NT2/D1 (cell line): Measurements from ENCODE around the gene CNTN5.

Experiments
- DNase-seq: peaks from one replicate; pipeline ENCODE4 v3.0.0-alpha.2; 2011; ENCODE audit warnings: low read depth, low spot score
- H3K27me3 ChIP-seq: 2 replicates; pipeline ENCODE4 v1.6.0; 2011; ENCODE audit warnings: mild to moderate bottlenecking; ENCODE audit not compliant: insufficient read length, insufficient read depth
- H3K36me3 ChIP-seq: 2 replicates; pipeline ENCODE4 v1.6.1; 2011; ENCODE audit warnings: mild to moderate bottlenecking, low read length, mixed read lengths; ENCODE audit not compliant: insufficient read depth, insufficient read length
- H3K4me1 ChIP-seq: 2 replicates; pipeline ENCODE4 v1.5.1; 2011; ENCODE audit not compliant: insufficient read depth, insufficient read length
- H3K4me3 ChIP-seq: 2 replicates; pipeline ENCODE4 v1.5.1; 2011; ENCODE audit warnings: low read depth; ENCODE audit not compliant: insufficient read length
- H3K9ac ChIP-seq: 2 replicates; pipeline ENCODE4 v1.6.0; 2011; ENCODE audit warnings: low read depth; ENCODE audit not compliant: insufficient read length
- H3K9me3 ChIP-seq: 2 replicates; pipeline ENCODE4 v1.5.1; 2011; ENCODE audit warnings: mild to moderate bottlenecking, low read length; ENCODE audit not compliant: insufficient read depth
- SUZ12 ChIP-seq: IDR thresholded peaks from 2 replicates; pipeline ENCODE4 v1.6.1; 2011; ENCODE audit not compliant: insufficient read length, insufficient read depth; ENCODE audit errors: extremely low read depth
- YY1 ChIP-seq: IDR thresholded peaks from 2 replicates; pipeline ENCODE4 v1.6.1; 2011; ENCODE audit not compliant: insufficient read length, insufficient read depth
- ZNF274 ChIP-seq: IDR thresholded peaks from 2 replicates; pipeline ENCODE4 v1.6.1; 2011; ENCODE audit warnings: mild to moderate bottlenecking, low read depth, low read length

CNTN5 gene

DNA sequence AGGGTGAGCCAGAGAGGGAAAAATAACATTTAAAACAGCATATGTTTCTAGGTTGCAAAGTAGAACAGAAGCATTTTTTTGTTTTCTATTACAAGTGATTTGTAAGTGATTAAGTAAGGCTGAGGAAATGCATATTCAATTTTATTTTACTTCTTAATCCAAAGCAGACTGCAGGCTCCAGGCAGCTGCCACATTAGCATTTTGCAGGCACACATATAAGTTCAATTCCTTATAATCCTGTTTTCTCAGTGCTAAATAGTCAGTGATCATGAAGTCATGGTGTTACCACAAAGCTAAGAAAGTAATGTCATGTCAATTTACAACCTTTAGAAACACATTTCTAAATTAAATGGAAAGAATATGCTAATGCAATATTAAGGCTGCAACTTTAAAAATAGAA lies 149.8 kb downstream of the CNTN5 start:
- DNase-seq, result no peak
- Histone ChIP-seq H3K9me3 (no peaks in the 10 kb centered on the region), H3K27me3 (no peaks in the 10 kb centered on the region), H3K9ac (no peak overlapping the region), H3K4me1 (no peaks in the 10 kb centered on the region), H3K4me3 (no peak overlapping the region), H3K36me3 (no peaks in the 10 kb centered on the region)
- TF ChIP-seq SUZ12, result no peak
- TF ChIP-seq YY1, result no peak
- TF ChIP-seq ZNF274, result no peak

DNA sequence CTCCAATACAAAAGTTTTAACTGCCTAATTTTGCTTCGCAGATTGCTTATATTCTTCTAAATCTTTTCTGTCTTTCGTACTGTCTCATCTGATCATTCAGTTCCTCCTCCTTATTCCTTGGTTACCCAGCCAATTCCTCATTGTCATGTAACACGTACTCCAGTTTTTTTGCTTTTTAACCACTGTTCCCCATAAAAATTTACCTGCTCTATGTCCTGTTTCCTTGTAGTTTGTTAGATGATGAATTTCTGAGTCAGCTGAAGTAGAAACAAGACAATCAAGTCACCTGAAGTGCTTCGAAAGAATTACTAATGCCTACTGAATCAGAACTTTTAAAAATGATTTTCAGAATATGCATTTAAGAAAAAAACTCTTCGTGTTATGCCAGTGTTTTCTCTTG lies 150.6 kb downstream of the CNTN5 start:
- H3K4me1 ChIP-seq, result no peaks in the 10 kb centered on the region
- no peak overlapping the region for H3K9ac ChIP-seq
- TF ChIP-seq SUZ12 (no peak), ZNF274 (no peak), YY1 (no peak)
- no peak for DNase-seq
- H3K9me3 ChIP-seq, result no peaks in the 10 kb centered on the region
- no peaks in the 10 kb centered on the region for H3K27me3 ChIP-seq
- H3K4me3 ChIP-seq, result no peak overlapping the region
- no peaks in the 10 kb centered on the region for H3K36me3 ChIP-seq

DNA sequence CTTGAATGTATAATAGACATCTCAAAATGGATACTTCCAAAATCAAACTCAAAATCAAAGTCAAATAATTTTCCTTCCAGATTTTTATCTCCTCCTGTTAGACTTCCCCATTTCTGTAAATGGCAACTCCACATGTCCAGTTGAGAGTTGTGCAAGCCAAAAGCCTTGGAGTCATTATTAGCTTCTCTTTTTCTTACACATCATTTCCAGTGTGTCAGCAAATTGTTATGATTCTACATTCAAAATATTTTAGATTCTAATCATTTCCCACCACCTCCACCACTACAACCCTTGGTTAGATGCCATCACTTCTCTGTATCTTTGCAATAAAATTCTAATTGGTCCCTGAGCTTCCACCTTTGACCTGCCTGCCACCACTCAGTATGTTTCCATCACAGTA lies 155.7 kb downstream of the CNTN5 start:
- Histone ChIP-seq H3K9ac (no peak overlapping the region), H3K9me3 (no peaks in the 10 kb centered on the region), H3K36me3 (no peaks in the 10 kb centered on the region), H3K27me3 (no peaks in the 10 kb centered on the region), H3K4me3 (no peak overlapping the region), H3K4me1 (no peaks in the 10 kb centered on the region)
- TF ChIP-seq ZNF274 (no peak), SUZ12 (no peak), YY1 (no peak)
- no peak for DNase-seq

DNA sequence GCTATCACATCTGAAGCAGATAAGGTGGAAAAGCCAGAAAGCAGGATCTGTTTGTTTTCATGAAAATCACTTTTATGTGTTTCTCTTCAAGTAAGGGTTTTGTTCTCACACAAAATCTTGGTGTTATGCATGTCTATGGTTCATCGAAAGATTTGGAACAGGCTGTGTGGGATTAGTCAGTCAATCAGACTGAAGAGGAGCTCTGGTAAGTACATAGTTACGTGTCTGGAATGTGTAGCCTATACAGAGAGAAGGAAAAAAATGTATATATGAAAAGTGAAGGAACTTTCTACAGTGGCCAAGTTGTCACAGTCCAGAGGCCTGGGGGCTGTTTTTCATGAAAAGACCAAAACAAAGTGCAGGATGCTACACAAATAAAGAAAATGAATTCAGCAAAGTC lies 156.7 kb downstream of the CNTN5 start:
- no peak overlapping the region for H3K4me3 ChIP-seq
- H3K9ac ChIP-seq, result no peak overlapping the region
- H3K4me1 ChIP-seq, result no peaks in the 10 kb centered on the region
- H3K27me3 ChIP-seq, result no peaks in the 10 kb centered on the region
- H3K36me3 ChIP-seq, result no peaks in the 10 kb centered on the region
- TF ChIP-seq SUZ12 (no peak), YY1 (no peak), ZNF274 (no peak)
- DNase-seq, result no peak
- H3K9me3 ChIP-seq, result no peaks in the 10 kb centered on the region

DNA sequence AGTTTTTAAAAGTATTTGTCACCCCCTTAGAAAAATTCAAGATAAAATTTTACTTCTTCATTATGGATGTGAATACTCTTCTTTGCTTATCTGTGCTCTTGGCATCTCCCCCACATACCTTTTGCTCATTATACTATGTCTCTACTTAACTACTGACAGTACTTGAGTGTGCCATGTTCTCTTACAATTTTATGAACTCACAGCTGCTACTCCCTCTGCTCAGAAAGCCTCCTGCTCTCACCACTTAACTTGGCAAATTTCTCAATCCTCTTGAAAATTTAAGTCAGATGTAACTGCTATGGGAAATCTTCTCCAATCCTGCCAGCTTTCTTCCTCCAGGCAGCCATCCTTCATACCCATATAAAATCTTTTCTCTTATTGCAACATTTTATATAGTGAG lies 163.4 kb downstream of the CNTN5 start:
- Histone ChIP-seq H3K9ac (no peak overlapping the region), H3K4me1 (no peaks in the 10 kb centered on the region), H3K9me3 (no peaks in the 10 kb centered on the region), H3K4me3 (no peak overlapping the region), H3K36me3 (no peaks in the 10 kb centered on the region), H3K27me3 (no peaks in the 10 kb centered on the region)
- no peak for DNase-seq
- no peak for TF ChIP-seq SUZ12
- no peak for TF ChIP-seq YY1
- no peak for TF ChIP-seq ZNF274

DNA sequence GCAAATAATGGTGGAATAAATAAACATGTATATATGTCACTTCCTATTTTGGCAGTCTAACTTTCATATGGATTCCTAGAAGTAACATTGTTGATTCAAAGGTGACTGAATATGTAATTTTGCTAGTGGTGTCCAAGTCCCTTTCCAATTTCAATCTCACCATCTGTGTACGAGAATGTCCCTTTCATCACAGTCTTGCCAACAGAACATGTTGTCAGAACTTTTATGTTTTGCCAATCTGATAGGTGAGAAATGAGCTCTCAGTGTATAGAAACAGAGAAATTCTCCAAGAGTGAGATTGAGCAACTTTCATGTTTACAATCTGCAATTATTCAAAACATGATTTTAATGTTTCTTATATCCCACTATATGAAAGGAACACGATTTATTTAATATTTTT lies 167.5 kb downstream of the CNTN5 start:
- no peak overlapping the region for H3K9ac ChIP-seq
- no peaks in the 10 kb centered on the region for H3K36me3 ChIP-seq
- no peak for DNase-seq
- no peaks in the 10 kb centered on the region for H3K9me3 ChIP-seq
- TF ChIP-seq SUZ12 (no peak), YY1 (no peak), ZNF274 (no peak)
- no peak overlapping the region for H3K4me3 ChIP-seq
- H3K27me3 ChIP-seq, result no peaks in the 10 kb centered on the region
- H3K4me1 ChIP-seq, result no peaks in the 10 kb centered on the region

DNA sequence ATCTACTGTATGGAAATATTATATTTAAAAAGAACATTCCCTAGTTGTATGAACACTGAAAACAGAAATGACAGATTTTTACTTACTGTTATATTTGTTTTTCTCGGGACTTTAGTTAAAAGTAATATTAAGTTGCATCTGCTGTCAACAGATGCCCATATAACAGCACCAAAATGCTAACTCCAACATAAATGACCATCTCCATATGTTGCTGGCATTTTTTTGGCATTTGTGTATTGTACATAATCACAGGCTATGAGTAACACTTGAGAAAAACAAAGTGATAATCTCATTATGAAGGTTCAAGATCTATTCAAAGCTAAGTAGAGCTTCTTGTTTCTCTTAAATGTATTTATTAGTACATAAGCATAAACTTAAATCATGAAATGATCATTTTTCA lies 172.0 kb downstream of the CNTN5 start:
- Histone ChIP-seq H3K9ac (no peak overlapping the region), H3K27me3 (no peaks in the 10 kb centered on the region), H3K36me3 (no peaks in the 10 kb centered on the region), H3K4me3 (no peak overlapping the region), H3K9me3 (no peaks in the 10 kb centered on the region), H3K4me1 (no peaks in the 10 kb centered on the region)
- DNase-seq, result no peak
- no peak for TF ChIP-seq SUZ12
- no peak for TF ChIP-seq ZNF274
- TF ChIP-seq YY1, result no peak

DNA sequence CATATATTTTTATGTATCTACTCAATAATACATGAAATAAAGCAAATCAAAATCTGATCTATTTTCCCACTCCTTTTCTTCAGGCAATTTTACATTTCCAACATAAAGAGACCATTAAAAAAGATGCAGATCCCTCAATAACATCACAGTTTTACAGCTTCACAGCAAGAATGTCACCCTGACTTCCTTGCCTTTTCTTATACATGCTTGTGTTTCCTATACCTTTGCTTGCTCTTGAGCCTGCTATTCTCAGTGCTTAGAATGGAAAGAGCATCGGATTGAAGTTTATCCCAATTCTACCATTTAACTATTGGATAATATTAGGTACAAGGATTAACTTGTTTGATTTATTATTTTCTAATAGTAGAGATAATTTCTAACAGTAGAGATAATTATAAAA lies 176.7 kb downstream of the CNTN5 start:
- no peak overlapping the region for H3K9ac ChIP-seq
- TF ChIP-seq YY1 (no peak), ZNF274 (no peak), SUZ12 (no peak)
- H3K36me3 ChIP-seq, result no peaks in the 10 kb centered on the region
- no peak for DNase-seq
- H3K4me1 ChIP-seq, result no peaks in the 10 kb centered on the region
- no peaks in the 10 kb centered on the region for H3K27me3 ChIP-seq
- H3K4me3 ChIP-seq, result no peak overlapping the region
- H3K9me3 ChIP-seq, result no peaks in the 10 kb centered on the region
